NCI-H2081 (cell line): Measurements from ENCODE around the gene MPPED2.

Source experiments
- DNase-seq, 2 experiments: peaks; one replicate each; lab custom pipeline; 2025; lab: John Stamatoyannopoulos, UW

Gene MPPED2

DNA sequence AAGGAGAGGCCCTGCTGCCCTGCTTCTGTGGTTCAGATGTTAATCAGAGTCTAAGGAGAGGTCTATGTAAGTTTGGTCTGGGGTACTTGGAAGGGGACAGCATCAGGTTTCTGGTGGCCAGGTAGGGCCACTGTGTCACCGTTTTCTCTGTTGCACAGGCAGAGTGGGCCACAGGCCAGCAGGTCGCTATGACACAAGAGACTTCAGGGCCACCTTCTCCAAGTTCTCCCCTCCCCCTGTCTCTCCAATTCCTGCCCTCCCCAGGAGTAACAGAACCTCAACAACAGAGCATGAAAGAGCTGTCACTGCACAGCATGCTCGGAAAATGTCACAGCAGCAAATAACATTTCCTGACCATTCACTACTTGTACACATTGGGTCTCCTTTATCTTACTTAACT is 58.6 kb downstream of the MPPED2 start:
- no peak for DNase-seq

DNA sequence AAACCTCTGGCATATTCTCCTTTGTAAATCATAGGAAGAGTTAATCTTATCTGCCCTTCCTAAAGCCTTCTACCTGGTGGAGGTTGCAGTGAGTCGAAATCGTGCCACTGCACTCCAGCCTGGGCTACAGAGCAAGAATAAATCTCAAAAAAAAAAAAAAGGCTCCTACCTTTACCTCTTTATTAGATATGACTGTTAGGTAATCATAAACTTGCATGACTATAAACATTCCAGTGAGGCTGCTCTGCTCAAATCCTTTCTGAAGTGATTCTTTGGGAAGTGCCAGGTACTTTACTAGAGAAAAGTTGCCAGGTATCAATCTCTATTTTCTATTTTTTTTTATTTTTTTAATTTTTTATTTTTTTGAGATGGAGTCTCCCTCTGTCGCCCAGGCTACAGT is 59.6 kb downstream of the MPPED2 start:
- no peak for DNase-seq

DNA sequence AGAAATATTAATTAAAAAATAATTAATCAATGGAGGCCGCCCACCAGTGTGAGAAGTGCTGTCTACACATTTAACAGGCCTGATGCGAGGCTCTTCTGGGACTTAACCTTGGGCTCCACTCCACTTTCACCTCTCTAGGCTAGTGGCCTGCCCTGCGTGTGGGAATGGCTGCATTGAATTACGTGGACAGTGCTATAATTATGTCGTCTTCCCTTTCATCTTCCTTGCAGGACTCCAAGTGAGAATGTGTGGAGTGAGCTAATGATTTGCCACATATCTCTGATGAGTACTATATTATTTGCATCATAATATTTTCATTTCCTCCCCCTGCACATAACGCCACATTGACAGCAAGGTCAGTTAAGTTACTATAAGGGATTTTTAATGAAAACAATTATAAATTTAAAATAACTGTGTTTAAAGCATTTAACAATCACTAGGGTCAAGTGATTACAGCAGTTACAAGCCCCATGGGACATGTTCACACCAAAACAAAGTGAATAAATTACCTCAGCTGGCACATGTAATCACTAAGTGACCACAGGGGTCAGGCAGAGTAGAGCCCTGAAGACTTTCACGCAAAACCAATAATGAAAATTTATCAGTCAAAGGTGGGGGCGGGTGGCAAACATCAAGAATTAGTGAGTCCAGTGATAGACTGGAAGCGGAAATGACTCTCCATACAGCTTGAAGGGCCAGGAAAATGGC is 63.5 kb downstream of the MPPED2 start:
- DNase-seq: no peak

DNA sequence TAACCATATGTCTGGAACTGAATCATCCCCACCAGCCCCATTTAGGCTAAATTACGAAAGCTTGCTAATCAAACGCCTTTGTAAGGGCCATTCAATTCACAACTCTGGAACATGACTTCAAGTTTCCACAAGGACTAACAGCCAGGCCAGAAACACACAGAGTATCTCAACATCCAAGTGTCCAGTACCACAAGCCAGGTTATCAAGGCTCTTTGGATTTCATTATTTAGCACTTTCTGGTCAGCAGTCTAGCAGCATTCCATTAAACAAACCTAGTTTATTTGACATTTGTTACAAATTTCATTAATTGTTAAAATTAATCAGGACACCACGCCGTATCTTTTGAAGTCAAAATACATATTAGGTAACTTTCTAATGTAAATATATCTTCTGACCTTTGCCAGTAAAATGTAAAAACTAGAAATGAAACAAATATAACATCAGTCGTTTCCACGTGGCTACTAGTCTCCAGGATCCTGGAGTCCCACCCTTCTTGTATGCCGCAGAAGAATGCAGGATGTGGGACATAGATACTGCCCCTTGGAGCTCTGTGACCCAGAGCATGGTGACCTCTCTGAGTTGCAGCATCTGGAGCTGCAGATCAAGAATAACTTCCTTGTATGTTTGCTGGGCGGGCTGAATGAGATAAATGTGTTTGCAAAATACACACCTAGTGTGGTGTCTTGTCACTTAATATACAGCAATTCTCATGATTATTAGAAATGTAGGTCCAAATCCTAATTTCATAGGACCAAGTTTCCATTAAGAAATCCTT is 64.7 kb downstream of the MPPED2 start:
- no peak for DNase-seq

DNA sequence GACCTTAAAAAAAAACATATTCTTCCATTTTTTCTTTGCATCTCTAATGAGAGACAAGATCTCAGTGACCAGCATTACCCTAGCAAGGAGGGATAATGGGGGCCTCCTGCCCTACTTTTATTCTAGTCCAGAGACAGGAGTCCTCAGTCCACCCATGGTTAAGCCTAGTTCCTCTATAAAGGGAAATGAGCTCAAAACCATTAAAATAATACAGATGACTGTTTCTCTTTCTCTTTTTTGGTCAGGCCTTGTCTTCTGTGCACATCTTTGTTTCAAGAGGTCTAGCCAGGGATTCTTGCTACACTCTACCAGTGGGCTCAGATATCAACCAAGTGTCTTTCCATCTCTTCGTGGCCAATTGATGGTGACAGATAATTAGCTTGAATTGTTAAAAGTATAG is 73.1 kb downstream of the MPPED2 start:
- no peak for DNase-seq

DNA sequence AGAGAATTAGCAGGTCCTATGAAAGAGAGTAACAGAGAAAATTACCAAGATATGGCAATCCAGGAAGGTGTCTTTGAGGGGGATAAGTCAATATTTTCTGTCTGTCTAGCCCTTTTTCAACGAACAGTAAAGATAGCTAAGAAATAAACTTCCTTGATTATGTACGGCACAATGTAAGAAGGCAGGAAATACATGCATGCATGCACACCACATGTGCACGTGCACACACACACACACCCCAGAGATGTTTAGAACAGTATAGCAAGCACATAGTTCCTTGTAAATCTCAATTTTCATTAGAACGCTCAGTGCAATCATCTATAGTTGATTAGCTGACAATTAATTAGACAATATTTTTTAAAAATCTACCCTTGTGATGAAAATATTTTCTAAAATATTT is 74.7 kb downstream of the MPPED2 start:
- DNase-seq: no peak

DNA sequence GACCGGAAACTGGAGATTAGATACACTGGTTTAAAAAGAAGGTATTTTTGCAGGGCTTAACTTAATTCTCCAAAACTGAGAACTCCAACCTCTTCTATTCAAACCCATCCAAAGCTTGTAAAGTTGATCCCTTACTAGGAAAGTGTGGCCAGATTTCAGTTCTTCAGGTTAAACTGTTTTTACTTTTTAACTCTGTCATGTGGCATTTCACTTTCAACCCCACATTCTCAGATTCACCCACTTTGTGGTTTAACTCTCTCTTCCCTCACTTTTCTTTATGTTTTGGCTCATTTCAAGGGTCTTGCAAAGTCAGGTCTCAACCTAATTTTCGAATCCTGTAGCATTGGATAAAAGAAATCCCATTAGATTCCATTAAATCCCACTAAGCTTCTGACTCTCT is 75.4 kb downstream of the MPPED2 start:
- DNase-seq: no peak

DNA sequence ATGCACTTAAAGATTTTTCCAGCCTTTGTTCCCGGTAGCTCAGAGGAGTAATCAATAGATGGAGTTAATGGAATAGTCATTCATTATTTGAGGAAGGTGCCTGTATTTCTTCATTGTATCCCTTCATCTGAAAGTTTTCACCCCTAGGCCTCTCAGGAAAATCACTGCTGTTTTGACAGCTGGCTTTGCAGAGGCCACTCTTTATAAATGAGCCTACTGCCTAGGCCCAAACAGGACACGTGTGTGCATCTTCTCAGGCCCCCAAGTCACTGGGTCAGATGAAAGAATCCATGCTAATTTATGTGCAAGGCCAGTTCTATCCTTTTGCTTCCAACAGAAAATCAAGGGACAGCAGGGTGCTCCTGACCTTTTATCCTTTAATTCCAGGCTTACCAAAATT is 76.8 kb downstream of the MPPED2 start:
- no peak for DNase-seq

DNA sequence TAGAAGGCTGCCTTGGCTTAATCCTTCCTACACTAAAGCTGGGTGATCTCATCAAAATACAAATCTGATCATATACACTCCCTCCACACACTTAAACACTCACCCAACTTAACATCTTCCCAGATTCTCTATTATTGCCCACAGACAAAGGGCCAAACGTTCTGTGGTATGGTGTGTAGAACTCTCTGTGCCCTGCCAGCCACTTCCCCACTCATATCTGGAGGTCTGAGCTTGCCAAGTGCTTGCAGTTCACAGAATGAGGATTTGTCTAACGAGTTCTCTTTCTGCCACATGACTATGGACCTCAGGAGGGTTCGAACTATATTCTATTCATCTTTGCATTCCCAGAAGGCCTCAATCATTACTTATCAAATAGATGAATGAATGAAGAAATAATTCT is 77.6 kb downstream of the MPPED2 start:
- DNase-seq: no peak

DNA sequence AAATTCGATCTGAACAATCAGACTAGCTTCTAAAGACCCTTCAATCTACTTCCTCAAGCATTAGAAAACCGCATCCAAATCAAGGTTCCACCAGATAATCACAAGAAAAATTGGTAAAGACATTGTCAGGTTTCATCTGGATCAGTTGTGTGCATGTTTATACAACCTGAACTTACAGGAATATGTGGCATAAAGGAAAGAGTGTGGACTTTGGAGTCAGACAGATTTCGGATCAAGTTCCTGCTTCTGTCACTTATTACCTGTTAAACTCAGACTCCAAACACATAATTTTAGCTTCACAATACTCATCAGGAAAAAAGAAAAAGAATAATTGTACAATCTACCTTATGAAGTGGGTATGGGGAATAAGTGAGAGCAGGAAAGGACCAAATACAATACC is 80.5 kb downstream of the MPPED2 start:
- DNase-seq: no peak

DNA sequence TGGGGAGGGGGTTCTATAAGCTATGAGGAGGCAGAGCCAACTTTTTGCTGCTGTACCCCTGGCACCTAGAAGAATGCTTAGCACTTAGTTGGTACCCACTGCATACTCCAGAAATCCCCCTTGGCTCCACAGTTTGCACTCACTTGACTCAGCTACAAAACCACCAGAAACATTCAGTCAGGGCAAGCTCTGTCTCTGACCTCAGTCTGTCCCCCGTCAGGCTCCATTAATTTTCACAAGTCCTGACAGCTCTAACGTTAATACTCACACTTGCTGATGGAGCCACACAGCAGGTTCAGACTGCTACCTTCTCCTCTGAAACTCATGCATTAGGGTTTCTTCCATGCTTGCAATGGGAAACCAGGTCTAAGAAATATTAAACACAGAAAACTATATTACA is 81.7 kb downstream of the MPPED2 start:
- no peak for DNase-seq

DNA sequence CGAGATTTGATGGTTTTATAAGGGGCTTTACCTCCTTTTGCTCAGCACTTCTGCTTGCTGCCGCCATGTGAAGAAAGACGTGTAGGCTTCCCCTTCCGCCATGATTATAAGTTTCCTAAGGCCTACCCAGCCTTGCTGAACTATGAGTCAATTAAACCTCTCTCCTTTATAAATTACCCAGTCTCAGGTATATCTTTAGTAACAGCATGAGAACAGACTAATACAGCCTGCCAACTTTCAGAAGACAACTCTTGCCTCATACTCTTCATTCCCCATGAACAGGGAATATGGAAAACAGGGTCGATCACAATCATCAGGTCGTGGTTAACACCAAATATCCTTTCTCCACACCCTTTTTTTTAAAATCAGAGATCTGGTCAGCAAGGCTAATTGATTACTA is 83.0 kb downstream of the MPPED2 start:
- no peak for DNase-seq

DNA sequence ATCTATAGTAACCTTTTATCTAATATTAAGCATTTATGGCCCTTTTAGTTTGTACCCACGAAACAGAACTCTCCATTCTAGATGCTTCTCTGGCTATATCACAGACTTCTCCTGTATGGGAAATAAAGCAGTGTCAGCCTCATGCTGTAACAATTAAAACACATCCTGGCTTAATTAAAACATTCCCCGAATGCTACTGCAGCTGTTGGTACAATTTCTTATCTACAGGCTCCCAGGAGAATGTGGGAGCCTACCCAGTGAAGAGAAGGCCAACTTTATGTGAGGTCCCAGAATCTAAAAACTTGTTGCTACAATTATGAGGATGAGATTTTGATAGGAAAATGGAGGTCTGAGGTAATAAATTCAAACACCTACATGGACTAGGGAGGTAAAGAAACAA is 83.8 kb downstream of the MPPED2 start:
- DNase-seq: no peak

DNA sequence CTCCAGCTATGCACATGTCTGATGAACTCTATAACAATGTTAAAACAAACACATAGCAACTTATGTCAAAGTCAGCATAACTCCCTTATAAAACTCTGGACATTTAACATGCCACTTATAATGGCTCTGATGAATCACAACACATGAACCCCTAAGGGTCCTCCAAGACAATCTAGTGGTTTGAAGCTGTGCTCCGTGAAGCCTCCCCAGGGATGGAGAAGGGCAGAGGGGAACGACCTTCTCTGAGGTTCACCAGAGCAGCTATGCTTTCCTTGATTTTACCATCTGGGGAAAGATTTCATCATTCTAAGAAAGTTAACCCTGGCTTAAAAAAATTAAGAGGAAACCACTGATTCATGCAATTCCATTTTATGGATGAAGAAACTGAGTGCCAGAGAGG is 84.4 kb downstream of the MPPED2 start:
- no peak for DNase-seq

DNA sequence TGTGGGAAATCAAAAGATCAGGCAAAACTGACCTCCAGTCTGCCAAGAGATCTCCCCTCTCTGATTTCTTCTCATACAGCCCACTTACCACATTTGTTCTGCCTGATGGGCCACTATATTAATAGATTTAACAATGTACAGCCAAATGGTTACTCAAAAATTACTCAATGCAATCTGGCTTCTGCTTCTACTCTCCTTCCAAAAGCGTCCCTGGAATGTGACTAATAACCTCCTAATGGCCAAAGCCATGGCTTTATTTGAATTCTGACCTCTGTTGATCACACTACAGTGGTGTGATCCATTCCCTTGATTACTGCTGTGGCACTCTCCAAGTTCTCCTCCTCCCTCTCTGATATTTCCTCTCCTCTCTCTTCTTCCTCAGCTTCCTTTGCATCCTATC is 86.2 kb downstream of the MPPED2 start:
- DNase-seq: no peak

DNA sequence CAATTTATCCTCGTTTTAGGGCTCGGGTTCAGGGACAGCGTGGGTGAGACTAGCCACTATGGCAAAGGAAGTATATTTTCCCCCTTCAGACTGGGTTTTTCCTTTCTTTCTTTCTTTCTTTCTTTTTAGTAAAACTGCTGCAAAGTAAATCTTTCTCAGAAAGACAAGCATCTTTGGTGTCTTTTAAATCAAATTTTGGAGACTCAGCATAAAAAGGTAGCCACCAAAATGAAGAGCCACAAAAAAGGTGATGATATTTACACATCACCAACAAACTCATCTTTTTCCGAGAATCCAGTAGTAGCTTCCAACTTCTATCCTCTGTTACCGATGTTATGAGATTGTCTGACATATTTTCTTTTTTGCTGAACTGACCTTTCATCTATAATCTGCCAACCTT is 88.6 kb downstream of the MPPED2 start:
- DNase-seq: no peak

DNA sequence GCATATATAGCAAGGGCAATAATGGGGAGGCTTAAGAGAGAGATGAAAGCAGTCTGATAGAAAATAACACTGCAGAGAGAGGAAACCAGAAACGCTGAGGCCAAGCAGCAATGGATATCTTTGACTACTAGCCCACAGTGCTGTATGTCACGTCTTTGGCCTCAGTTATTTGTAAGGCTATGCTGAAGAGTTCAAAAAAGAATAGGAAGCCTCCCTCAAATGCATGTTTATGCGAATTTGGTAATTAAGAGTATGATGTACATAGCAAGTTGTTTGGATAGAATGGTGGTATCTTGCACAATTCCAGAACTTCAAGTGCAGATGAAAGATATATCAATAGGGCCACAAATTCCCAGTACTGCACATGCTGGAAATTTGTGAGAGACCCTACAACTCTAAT is 89.2 kb downstream of the MPPED2 start:
- DNase-seq: no peak

DNA sequence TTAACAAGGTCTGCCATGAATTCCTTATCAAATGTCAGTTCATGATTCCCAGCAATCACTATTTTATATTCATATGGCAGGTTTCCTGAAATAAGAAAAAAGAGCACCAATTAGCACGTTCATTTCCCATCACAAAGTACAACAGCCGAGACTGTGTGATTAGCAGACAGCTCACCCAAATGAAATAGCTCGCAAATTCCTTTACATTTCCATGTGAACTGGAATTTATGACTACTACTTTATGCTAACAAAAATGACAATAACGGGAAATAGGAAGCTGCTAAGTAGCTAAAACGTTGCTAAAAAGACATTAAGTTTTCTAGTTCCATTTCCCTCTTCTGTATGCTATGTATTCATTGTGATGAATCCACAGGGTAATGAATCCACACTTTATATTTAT is 90.7 kb downstream of the MPPED2 start:
- DNase-seq: no peak

DNA sequence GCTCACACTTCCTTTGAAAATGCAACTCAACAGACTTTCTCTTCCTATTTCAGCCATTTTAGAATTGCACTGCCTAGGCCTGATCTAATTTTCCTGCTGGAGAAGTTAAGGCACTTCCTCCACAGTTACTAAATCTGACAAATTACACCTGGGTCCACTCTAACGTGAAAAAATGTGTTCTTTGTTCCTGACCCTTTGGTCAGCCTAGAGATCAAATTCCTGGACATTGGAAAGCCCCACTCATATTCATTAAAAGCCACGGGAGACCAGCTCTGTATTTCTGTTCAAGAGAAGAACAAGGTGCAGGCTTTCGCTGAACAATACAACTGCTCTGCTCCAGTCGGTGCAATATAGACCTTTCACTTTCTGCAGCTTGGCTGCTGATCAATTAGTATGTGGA is 96.6 kb downstream of the MPPED2 start:
- no peak for DNase-seq

DNA sequence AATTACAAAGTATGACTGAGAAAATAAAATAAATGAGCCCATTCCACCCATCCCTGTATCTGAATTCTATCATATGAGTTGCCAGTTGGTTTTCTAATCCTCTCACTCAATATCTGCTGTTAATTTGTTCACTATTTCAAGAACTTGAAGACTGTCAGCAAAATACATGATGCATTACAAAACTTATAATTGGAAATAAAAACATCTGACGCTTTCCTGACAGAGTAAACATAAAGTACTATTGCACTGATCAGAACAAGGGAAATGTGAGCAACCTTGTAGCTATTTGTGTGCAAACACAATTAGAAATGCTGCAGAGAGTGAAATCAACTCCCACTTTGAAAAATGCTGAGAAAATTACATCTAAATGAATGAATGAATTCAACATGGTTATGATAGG is 97.1 kb downstream of the MPPED2 start:
- no peak for DNase-seq

DNA sequence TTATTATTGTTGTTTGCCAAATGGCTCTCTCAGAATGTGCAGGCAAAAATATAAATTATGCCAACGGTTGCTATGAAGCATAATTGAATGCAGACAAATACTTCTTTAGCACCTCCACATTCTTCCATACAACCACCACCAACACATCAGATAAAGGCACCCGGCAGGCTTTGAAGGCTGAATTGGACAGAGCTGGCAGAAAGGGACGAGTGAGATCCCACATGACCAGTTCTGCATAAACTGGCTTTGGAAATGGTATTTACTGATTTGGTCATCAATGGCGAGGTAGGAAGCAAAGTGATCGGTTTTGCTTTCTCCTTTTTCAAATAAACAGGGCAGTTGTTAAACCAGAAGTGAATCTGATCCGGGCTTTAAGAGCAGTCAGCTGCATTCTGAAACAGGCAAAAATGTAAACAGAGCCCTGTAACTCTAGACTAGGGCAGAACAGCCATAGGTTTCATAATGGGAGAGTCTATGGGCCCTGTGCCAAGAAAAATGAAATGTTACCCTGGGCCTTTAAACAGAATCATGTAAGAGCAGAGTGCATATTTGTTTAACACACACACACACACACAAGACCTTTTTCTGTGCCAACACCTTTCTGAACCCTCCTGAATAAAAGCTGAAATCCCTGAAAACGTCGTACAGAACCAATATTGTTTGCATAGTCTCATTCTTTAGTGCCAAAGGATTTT is 97.7 kb downstream of the MPPED2 start:
- peak; percentile 63 to 88 for DNase-seq

DNA sequence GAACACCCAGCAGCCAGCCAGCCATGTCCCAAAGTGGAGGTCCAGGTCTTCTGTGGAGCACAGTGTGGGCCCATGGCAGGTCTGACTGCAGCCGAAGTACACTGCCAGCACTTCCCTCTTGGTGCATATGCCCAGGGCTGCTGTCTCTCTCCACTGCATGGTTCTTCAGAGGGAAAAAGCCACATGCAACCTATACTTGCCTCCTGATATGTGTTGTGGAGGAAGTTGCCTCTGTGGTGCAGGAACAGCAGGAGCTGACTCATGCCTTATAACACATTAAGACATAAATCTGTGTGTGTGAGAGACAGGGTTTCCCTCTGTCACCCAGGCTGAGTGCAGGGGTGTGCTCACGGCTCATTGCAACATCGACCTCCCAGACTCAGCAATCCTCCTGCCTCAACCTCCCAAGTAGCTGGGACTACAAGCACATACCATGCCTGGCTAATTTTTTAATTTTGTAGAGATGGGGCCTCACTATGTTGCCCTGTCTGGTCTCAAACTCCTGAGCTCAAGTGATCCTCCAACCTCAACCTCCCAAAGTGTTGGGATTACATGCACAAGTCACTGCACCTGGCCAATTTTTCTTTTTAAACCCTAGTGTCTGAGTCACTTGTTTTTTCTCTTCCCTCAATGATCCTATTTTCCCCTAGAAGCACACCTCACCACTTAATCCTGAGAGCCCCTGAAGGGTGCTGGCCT is 98.8 kb downstream of the MPPED2 start:
- DNase-seq: no peak

DNA sequence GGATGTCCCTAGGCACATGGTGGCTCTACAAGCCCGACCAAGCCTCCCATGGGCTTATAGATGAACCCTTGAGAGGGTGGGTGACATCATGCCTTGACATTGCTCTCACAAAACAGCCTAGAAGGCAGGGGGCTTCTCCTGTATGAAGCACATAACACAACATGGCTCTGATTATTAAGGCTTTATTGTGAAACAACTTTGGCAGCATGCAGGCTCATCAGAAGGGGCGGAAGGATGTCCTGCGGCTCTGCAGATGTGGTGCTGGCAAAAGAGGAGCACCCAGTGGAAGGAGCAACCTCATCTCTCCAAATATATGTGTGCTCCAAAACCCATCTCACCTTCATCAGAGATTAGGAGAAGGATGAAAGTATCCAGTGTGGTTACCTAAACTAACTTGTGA is 100.4 kb downstream of the MPPED2 start:
- no peak for DNase-seq
